M059J (cell line): Measurements from ENCODE around the gene PCBD1. TPM values are rescaled to one million over a fixed set of nuclear protein-coding genes. Genes with fewer than 3 reads are reported as not detected.
"Not testable (repeated sequence)": the region's sequence is repeated elsewhere in the genome, so short reads cannot be mapped to it uniquely, and the experiment has no call there.

ENCODE experiments used
- DNase-seq: peaks from one replicate; pipeline ENCODE4 v3.0.0-alpha.2; 2012; ENCODE audit warnings: low read depth
- total RNA-seq: library from RNA; depleted of rRNA; stranded (reverse); fragments of >200 nt; shearing (Covaris generic); gene quantifications from 2 replicates; pipeline ENCODE4 v1.2.3, GENCODE V29; 2014; rRNA removed

The PCBD1 gene
- total RNA-seq = 34.3 and 36.3 TPM in 2 replicates

DNA sequence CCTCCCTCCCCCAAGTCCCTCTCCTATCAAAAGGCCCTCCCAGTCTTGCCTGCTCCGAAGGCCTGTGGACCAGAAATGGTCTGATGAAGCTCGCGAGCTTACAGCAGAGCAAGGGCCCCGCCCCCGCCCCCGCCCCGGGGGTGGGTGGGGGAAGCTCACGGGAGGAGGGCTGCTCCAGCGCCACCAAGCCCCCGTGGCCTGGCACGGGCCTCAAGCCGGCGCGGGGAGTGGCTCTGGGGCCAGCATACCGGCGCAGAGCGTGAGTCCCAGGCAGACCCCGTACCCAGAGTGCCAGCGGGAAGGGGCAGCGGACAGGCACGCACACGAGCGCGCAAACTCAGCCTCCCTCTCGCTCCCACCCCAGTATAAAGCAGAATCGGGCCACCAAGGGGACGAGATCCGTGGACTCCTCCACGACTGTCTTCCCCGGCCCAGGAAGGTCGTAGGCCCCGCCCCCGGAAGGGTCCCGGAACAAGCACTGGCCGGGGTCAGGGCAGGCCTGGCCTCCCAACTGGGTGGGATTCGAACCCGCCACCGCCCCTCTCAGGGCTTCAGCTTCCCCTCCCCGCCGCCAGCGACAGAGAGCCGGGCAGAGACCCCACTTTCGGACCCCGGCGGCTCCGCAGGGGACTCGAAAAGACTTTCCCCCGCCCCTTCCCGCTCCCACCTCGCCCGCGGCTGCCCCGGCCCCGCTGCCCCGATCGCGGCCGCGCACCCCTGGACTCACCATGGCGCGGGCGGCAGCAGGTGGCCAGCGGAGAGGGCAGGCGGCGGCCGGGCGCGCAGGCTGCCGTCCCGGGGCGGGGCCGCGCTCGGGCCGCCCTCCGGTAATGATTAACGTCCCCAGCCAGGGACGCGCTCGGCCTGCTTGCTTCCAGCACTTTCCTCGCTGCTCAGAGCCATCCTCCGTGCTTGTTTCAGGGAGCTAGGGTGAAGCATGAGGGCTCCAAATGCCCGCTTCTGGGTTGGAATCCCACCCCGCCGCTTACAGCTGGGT lies at the start of gene PCBD1:
Gene PCBD1, minus strand, starts transcription at position 762 of the 997 bp plus-strand sequence. Its CDS starts 32 bp downstream, at position 730.
- peak; percentile 56 for DNase-seq

- no peak for DNase-seq
Observed at GRCh38 chr10:70937661-70938060, 49.3 kb upstream of the PCBD1 start.

DNA sequence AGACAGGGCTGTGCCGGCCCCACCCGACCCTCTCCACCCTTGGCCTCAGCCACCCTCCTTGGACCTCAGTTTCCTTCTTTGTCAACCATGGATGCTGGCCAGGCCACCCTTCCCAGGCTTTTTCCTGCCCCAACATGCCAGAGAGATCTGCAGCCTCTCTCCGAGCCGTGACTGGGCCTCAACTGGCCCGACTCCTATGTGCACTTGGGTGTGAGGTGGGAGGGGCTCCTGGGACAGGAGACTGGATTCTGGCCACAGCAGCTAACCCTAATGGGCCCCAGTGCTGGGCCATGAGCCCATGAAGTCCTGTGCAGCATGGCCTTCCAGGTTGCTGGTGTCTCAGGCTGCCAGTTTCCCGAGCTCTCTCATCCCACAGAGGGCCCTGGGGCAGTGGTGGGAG lies 47.7 kb upstream of the PCBD1 start:
- DNase-seq = no peak

DNA sequence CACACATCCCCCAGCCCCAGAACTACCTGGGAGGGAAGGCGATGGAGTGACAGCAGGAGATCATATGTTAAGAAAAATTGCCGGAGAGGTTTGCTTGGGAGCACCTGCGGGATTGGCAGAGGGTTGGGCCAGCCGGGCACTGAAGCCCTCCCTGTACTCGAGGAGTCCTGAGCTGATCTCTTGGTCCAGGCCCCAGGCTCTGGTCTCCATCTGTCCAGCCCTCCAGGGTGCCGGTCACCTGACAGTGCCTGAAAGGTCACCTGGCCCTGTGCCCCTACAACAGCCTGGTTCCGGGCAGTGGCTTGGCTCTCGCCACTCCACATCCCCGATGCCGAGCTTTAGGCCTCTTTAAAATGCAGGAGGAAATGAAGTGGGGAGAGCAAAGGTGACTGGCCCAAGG lies 47.3 kb upstream of the PCBD1 start:
- DNase-seq = no peak

DNA sequence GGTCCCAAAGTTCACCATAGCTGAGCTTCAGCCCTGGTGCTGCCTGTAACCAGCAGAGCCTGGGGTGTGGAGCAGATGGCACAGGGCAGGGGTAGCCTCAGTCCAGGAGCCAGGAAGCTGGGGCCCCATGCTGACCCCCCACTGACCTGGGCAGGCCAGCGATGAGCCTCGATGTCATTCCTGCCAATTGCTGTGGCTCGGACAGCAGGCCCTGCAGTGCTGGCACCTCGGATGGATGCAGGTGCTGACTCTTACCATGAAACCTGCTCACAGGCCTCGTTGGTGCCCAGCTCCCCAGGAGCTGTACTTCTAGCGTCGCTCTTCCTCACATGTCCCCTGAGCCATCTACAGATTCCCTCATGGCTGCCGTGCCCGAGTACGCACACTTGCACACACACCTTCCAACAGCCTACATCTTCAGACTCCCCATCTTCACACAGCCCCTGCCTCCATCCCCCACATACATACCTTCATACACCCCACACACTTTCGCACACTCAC lies 46.8 kb upstream of the PCBD1 start:
- DNase-seq = no peak

DNA sequence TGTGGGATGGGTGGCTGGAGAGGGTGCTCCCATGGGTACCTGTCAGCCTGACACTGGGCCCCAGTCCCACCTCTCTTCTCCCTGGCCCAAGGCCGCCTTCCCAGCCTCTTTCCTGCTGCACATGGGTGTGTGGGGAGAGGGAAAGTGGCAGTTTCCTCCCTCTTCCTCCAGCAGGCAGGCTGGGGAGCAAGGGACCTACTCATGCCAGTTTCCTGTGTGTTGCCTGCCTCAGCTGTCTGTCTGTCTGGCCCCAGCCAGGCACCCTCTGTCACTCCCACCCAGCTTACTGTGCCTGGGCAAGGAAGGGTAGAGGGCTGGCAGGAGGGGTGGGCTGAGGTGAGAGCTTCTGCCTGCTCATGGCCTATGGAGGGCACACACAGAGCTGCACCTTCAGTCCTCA lies 46.3 kb upstream of the PCBD1 start:
- no peak for DNase-seq

DNA sequence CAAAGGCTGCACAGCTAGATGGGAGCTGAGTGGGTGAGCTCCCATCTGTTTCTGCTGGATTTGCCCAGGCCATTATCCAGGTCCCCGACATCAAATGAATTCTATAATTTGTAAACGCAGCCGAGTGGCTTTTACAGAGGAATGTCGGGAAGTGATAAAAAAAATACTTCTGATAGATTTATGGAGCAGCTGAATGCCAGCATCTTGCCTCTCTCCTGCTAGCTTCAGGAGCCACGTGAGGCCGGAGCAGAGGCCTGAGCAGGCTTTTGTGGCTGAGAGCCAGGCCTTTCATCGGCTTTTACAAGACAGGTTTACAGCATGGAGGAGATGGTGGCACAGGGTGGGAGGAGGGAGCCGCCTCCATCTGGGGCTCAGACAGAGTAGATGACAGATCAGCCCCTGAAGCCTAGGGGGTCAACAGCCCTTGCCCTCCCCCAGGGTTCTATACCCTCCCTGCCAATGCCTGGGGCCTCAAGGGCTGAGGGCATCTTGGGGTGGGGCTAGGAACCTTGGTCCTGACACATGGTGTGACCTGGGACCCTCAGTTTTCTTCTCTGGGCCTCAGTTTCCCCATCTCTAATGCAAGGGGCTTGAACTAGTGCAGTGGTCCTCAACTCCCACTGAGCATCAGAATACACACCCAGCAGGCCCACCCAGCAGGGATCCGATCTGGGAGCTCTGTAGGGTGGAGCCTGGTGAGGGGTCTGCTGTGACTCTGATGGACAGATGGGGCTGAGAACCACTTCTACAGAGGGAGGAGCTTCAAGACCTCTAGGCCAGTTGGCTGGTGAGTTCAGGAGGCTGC lies 44.2 kb upstream of the PCBD1 start:
- peak; percentile 63 for DNase-seq

DNA sequence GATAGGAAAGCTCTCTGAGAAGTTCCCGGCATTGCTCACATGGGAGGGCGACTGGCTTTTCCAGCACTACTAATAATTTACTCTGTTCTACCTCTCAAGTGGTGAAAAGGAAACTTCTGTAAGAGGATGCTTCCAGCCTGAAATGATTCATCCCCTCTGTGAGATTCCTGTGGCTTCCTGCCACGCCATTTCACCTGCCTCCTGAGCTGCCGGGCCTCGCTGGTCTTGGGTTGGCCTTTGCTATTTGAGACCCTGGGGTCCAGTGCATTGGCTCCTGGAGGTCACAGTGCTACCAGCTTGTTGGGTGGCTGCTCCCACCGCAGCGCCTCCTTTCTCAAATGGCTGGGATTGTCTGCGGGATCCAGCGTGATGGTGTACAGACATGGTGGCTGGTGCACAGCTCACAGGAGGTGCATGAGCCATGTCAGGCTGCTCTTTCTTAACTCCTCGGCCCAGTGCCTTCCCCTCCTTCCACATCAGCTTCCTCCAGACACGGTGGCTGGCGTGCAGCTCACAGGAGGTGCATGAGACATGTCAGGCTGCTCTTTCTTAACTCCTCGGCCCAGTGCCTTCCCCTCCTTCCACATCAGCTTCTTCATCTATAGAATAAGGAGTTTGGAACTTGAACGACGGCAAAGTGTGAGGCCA lies 42.9 kb upstream of the PCBD1 start:
- DNase-seq = peak; percentile 81

DNA sequence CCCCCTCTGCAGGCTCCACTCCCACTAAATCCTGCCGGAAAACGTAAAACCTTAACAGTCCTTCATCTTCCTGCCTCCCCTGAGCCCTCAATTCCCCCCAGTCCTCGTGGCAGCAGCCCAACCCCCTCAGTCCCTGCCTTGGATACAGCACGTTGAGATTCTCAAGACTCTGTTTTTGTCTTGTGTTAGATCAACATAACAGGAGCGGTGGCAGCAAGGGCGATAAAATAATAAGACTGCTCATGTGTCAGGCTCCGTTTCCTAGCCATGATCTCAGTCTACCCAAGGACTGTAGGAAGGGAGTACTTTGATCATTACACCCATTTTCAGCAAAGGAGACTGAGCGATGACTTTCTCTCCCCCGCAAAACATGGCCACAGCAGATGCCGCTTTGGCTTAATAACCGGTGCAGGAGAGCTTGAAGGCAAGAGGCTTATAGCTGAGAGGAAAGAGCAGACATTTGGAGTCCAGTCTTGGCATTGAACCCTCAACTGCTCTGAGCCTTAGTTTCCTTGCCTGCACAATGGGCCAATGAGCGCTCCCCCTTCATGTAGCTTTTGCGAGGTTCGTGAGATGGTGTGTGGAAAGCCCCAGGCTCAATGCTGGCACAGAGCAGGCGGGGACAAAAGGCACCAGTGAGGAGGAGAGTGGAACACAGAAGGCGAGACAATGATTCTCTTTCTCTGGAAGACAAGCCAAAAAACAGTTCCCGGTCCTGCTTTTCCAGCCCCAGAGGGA lies 42.1 kb upstream of the PCBD1 start:
- DNase-seq = no peak

- no peak for DNase-seq
Observed at GRCh38 chr10:70928140-70928539, 39.8 kb upstream of the PCBD1 start.

DNA sequence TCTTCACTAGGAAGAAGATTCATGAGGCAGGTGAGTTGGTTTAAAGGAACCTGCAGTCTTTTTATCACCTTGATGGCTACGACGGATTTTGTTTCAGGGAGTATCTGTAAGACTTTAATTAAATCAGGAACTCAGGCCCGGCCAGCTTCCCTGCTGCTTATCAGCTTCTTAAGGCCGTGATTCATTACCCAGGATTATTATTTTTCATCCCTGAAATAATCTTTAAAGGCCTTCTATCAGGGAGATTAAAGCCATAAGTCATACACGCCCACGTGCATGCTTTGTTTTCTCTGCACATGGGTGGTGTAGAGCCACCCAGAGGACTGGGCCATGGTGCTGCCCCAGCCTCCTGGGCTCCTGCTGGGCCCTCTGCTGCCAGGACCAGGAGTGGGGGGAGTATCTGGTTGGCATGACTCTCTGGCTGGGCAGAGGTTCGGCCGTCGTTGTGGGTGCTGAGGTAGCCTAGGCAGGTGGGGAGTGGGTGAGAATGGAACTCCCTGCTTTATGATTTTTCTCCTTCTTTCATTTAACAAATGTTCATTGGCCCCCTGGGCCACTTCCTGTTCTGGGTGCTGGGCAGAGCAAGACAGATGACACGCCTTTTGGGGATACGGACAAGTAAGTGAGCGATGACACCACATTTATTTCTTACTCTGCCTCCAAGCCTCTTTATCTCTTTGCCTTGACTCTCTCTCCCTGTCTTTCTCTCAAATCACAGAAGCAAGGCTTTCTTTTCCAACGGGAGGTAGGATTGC lies 39.0 kb upstream of the PCBD1 start:
- DNase-seq = no peak

- no peak for DNase-seq
Observed at GRCh38 chr10:70926226-70927000, 38.0 kb upstream of the PCBD1 start.

GRCh38 chr10:70925377-70926225 lies 37.2 kb upstream of the PCBD1 start:
- peak; percentile 10 for DNase-seq

DNA sequence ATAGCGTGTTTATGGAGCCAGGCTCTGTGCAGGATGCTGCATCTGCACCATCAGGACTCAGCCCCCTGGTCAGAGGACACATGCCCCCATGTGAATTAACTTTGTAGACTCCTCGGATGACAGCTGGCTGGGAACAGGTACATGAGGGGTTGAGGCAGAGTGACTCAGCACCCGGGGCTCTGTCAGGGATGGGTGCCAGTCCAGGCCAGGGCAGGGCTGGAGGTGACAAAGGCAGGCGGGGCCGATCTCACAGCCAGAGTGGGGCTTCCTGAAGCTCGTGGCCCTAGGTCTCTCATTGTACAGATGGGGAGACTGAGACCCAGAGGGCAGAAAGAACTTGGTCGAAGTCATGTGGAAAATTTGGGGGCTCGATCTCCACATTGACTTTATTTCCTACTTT lies 35.3 kb upstream of the PCBD1 start:
- no peak for DNase-seq

DNA sequence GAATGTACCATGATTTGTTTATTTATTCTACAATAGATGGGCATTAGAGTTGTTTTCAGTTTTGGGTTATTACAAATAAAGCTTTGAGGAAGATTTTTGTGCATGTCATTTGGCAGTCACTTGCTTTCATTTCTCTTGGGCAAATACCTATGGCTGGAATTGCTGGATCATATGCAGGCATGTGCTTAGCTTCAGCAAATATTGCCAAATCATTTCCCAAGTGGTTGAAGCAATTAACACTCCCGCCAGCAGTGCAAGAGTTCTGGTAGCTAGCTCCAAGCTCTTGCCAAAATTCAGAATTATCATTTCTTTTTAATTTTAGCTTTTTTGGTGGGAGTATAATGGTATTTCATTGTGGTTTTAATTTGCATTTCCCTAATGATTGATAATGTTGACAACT lies 32.9 kb upstream of the PCBD1 start:
- no peak for DNase-seq

DNA sequence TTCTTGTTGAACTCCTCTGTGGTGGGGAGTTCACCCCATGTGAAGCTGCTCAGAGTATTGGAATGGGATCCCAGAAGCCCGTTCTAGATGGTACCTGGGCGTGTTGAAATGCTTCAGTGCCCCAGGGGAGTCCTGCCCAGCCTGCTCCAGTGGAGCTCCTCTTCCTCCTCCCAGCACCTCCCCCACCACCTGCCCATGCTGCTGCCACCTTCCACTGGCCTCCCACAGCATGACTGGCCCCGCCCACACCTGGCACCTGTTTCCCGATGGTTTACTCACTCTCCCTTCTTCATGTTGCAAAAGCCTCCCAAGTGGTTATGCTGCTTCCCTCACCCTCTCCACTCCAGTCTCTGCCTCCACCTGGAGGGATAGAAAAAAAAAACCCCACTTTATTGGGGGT lies 32.2 kb upstream of the PCBD1 start:
- DNase-seq = no peak

GRCh38 chr10:70919906-70920305 lies 31.5 kb upstream of the PCBD1 start:
- DNase-seq = not testable (repeated sequence)

DNA sequence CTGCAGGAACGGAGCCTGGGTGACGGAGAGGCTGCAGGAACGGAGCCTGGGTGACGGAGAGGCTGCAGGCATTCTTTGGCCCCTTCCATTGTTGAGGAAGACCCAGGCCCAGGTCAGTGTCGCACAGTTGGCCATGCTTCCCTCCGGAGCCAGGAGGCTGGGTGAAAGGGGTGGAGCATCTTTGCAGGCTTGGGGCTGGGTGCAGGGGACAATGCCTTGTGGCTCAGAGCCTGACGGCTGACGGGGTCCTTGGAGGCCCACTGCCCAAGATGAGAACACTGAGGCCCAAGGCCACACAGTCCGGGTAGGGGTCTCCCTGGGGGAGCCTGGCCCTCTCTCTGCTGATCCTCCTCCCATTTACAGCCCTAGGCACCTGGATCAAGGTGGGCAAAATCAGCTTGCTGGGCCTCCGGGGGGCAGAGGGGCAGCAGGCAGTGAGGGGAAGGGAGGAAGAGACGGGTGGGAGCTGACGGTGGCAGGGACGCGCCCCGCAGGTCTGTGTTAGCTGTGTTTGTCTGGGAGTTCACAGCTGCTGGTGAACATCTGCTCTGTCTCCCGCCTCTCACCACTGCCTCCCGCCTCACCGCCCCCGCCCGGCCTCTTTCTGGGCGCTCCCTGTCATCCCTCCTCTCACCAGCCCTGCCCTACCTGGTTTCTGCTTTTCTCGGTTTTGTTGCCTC lies 30.6 kb upstream of the PCBD1 start:
- no peak for DNase-seq
